Measurements from ENCODE around the gene FAM53B.

FAM53B gene

DNA sequence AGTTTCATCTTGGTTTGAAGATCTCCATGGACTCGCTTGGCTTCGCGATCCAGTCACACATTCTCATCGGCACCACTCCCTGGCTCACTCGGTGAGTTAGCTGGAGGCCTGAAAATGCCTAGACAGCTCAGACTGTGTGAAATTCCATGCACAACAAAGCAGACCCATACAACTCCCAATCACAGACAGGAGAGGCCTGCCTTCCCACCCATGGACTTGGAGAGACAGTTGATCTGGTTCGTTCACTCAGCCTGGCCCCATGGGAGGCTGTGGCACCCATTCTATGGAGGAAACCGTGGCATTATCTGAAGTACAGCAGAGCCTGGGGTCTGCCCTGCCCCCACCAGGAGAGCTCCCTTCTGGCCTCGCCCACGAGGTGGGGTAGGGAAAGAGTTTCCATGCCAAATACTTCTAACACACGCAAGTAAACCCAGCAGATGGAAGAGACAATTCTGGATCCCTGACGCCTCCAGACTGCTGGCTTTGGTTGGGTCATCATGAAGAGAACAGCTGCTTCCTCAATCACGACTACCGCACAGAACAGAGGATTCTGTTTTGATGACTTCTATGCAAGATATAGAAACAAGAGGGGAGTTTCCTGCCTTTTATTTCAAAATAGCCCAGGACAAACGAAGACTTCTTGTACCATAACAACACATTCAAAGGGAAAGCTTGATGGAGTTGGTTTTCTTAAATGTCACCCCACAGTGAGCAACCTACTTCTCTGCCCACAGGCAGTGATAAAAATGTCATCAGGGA, 15.9 kb downstream of the FAM53B start:
- DNase-seq (ENCODE audit: low read depth): no peak

DNA sequence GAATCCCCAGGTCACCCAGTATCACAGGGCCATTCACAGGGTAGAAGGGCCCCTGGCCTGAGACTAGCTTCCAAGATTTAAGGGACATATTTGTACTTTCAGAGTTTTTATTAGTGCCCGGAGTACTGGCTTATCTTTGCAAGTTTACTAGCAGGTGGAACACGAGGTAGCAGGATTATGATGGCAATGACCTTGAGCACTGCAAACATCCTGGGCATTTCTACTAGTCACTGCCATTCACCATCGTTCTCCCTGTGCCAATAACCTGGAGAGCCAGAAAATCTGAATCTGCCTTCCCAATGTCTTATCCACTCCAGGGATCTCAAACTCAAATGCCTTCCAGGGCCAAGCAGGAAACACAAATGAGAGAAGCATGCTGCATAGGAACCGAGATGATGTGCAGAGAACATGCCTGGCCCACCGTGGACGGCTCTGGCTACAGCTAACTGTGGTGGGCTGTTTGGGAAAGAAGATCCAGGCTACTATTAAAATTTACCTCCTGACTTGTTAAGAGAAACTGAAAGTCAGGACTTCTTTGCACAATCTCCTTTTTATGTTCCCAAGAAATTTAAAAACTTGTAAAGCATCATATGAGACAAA, 16.7 kb downstream of the FAM53B start:
- DNase-seq (ENCODE audit: low read depth): no peak

DNA sequence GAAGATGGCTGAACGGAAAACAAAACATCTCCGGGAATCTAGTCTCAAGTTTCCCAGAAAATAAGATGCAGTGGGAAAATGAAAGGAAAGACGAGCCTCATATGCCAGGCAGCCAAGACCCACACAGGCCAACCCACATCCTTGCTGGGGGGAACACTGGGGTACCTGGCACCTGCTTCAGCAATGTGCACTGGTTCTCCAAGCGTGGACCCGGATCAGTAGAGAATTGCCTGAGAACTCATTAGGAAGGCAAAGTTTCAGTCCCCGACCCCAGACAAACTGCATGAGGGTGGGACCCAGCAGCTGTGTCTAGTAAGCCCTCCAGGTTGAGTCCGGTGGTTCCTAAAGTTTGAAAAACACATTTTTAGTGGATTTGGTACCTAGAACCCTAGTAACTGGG, 18.4 kb downstream of the FAM53B start:
- no peak for DNase-seq (ENCODE audit: low read depth)

DNA sequence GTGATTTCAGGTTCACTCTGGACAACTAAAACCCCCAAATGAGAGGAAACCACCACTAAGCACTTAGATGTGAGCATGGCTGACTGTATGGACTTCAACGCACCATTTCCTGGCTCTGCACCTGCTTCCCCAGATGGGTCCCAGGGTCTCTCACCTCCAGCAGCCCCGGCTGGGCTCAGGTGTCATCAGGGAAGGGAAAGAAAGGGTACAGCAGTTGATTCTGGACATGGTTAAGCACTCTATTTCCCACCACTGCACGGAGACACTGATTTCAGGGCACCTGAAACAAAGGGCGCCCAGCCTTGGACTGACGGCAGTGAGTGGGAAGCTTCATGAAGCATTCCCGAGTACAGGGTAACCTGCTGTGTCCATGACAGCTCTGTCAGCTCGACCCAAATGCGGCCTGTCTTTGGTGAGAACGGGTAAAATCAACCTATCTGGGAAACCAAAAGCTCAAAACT, 19.0 kb downstream of the FAM53B start:
- DNase-seq (ENCODE audit: low read depth): no peak

DNA sequence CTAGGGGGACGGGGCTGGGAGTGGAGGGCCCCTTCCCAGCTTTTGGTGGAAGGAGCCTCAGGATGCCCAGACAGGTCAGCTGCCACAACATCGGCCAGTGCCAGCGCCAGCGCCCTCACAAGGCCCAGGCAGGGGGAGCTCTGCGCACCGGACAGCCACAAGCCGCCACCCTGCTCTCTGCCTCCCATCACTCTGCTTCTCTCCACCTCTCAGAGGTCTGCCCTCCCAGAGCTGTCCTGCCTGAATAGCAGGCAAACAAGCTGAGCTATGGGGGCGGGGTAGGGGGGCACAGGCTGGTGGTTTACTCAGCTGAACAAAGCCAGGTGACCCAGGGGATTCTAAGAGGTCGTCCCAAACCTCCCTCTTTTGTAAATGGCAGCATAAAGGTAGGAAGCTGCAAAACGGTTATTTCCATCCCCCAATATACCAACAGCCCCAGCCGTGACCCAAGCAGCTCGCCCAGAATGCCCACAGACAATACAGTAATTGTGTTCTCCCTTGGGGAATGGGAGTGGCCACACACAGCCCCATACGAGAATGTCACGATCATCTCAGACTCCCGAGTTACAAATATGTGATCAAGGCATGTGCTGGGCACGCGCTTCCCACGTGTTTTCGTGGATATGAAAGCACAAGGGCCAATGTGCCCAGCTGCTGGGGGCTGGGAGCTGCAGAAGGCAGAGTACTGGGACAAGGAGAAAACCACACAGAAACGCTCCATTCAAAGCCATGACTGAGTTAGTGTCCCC, 19.7 kb downstream of the FAM53B start:
- DNase-seq (ENCODE audit: low read depth): no peak

DNA sequence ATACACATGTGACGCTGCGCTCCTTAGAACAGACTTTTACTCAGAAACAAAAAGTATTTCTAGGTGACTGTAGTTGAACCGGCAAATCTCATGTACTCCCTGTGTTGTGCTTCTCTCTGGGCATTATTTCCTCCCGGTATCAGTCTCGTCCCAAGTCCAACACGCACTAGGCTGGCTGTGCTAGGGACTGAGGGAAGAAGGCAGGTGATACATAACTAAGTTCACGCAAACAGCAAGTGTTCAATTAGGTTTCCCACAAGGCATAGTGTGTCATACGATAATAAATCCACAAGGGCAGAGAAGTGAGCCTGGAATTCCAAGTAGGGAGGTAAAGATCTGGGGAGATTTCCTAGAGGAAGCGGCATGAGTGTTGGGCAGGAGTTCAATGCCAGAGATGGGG, 20.4 kb downstream of the FAM53B start:
- DNase-seq (ENCODE audit: low read depth): no peak

DNA sequence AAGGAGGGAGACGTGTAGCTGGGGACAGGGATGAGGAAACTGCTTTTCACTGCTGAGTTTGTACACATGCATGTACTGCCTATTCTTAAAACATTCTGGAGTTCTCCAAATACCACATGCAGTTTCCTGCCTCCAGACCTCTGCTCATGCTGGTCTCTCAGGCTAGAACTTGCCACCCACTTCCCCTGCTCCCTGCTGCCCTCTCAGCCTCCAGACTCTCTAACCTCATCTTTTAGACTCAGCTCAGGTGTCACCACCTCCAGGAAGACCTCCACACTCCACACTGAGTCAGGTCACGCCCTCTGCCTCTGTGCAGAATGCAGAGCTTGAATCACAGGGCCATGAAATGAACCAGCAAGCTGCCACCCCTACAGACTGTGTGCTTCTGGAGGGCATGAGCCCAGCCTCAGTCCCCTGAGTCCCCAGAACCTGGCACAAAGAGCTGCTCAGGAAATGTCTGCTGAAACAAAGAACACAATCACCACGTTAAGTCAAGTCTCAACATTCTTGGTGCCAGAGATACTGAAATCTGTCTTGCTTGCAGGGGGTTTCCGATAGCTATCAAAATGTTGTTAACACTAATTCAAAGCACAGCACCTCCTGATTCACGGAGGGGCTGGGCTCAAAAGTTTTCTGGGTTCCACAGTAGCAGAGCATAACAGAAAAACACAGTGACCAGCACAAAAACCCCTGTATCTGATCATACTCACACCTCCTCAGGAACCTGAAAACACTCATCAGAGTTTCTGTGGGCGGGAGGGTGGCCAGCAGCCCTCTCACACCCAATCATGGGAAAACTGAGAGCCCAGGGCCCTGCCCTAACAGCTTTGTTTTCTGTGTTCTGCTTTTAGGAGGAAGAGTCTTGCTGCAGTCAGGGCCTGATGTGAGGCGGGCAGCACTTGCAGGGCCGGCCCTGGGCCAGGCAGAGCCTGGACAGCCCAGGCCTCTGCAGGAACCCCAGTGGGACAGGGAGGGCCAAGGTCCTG, 21.1 kb downstream of the FAM53B start:
- no peak for DNase-seq (ENCODE audit: low read depth)

DNA sequence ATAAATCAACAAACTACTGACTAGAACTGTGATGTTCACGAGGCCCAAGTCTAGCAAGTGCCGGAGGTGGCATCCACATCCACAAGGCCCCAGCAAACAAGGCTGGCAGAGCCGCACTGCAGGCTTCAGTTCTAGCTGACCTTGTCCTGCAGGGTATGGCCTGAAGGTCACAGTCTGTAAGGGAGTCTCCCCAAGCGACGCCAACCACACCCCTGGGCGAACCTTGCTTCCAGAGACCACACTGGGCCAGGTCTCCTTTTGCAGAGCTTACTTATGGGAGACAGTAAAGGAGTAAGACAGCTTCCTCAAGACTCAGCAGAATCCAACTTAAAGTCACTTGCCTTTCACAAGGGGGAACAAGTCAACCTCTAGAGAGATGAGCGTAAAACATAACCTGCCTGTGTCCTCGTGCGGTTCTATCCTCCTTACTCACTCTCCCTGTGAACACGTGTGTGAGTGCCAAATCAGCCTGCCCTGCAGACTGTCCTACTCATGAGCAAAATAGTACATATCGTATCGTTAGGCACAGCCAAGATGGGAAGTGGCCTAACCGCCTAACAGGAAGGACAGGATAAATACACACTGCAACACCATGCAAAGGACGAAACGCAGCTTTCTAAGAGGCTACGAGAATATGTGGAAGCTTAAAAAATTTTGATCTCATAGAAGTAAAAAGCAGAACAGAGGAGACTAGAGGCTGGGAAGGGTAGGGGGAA, 22.7 kb downstream of the FAM53B start:
- DNase-seq (ENCODE audit: low read depth): no peak

DNA sequence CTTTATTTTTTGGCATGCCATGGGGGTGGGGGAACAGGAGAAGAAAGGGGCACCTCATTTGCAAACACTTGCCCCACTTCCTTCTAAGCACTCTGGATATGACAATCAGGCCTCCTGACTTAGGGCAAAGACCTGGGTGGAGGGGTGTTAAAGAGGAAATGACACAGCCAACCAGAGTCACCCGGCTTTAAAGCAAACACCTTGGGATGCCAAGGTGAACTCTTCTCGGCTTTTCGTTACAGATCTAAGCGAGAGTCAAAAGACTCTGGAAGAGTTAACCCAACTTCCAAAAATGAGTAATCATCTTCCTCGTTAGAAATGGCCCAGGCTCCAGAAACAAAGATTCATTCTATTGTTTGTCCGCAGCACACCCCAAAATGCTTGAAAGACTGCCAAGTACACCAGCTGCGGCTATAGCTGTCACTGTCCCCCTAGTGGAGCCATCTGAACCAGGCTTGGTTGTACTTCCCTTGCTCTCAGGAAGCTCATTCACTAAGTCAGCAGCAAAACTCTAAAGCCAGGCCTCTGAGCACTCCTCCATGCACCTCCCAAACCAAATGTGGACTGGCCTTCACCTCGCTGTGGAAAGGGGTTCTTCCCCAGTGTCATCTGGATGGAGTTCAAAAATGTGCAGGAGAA, 24.8 kb downstream of the FAM53B start:
- DNase-seq (ENCODE audit: low read depth): no peak

DNA sequence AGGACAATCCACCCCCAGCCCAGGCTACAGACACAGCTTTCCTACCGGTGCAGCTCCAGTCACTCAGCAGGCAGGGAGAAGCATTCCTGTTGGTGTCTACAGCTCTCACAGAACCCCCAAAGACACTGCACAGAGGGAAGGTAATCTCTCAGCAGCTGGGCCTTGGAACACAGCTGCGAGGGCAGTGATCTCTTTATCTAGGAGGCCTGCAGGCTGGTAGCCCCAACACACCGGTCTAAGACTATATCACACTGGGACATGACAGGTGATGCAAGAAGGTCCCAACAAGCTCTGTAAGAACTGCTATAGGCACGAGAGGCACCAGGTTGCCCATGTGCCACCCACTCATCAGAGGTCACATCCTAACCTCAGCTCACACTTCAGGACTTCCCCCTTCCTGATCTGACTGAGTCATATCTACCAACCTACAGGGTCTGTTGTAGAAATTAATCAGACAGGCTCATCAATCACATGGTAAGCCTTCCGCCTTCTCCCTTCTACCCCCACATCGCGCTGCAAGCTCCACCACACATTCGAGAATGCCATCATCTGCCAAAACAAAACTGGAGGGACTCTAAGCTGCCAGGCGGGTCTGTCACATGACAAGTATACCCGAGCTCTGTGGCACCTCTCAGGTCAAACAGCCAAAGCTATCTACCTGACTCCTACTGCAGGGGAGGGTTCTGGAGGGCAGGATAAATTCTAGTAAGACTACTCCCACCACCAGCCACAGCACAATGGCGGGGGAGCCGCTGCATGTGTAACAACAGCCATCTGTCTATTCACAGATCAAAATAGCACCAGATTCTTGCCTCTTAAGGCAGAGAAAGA, 26.1 kb downstream of the FAM53B start:
- DNase-seq (ENCODE audit: low read depth): no peak

DNA sequence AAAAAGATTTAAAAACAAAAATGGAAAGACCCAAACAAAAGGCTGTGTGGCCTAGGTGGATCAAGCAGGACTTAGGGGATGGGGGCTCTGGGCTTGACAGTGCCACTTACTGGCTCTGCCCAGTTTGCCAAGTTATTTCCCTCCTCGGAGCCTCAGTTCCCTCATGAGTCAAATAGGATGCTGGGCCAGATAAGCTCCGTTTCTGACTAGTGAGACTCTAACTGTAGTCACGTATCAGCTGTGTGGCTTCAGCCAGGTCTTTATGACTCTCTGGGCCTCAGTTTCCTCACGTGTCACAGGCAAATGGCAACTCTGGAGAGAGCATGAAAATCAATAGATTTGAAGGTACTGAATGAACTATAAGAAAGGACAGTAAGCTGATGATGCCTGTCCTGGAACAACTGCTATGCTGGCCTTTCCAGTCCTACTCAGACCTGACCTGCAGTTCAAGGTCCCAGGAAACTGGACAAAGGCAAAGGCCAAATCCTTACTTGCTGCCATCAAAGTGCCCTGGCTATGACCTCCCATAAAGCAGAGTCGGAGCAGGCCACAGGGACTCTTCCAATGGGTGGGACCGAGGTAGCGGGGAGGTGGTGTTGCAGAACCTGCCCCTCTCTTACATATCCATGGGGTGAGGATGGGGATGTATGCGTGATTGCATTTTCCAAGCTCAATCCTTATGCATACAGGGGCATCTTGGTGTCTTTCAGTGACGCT, 27.0 kb downstream of the FAM53B start:
- DNase-seq (ENCODE audit: low read depth): no peak

DNA sequence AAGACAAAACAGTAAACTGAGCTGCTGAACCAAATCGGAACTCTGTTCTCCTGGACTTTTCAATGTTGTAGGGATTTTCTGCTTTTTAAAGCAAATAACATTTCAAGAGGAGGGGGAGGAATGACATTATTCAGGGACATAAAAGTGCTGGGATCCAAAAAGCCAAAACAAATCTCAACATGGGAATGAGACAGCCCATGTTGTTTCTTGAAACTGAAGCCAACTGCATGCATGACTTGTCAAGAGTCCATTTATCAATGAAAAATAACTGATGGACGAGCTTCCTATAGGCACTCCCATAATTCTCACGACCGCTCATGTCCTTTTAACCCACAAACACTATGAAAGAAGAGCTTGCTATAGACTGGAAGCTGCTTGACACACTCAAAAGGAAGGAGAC, 27.8 kb downstream of the FAM53B start:
- no peak for DNase-seq (ENCODE audit: low read depth)

DNA sequence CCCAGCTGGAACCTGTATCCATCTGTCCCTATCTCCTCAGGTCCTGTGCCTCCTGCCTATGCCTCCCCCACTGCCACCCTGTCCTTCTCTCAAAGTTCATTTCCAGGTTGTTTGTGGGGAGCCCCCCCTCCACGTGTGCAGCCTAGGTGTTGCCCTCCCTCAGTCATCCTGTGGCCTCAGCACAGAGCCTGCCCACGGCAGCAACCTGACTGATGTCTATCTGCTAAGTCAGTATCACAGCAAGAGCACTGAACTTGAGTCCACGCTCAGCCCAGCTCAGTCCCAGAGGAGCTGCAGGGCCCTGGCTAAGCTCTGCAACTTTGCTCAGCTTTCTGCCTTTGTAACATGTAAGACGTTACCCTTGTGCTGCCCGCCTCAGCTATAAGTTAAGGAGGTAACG, 28.7 kb downstream of the FAM53B start:
- no peak for DNase-seq (ENCODE audit: low read depth)

DNA sequence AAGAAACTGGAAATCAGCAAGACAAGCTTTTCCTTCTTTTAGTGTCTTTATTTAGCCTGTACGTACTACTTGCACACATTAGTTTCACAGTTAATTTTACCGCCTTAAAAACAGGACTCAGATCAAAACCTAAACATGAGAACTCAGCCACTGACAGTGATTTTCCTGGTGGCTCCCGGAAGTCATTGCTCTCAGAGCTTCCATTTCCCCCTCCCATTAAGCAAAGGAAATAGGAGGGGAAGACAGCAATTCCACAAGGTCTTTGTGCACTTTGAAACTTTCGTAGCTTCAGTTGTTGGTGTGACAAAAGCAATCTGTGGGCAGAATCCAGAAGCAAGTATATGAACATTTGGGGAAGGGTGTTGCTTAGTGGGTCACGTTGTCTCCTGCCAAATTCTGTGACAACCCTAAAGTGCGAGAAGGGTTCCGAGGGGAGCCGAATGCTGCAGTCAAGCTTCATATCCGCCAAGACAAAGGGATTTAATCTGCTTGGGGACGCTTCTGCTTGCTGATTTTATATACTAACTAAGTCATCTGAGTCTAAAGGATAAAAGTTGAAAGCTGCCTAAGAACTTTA, 30.4 kb downstream of the FAM53B start:
- no peak for DNase-seq (ENCODE audit: low read depth)

DNA sequence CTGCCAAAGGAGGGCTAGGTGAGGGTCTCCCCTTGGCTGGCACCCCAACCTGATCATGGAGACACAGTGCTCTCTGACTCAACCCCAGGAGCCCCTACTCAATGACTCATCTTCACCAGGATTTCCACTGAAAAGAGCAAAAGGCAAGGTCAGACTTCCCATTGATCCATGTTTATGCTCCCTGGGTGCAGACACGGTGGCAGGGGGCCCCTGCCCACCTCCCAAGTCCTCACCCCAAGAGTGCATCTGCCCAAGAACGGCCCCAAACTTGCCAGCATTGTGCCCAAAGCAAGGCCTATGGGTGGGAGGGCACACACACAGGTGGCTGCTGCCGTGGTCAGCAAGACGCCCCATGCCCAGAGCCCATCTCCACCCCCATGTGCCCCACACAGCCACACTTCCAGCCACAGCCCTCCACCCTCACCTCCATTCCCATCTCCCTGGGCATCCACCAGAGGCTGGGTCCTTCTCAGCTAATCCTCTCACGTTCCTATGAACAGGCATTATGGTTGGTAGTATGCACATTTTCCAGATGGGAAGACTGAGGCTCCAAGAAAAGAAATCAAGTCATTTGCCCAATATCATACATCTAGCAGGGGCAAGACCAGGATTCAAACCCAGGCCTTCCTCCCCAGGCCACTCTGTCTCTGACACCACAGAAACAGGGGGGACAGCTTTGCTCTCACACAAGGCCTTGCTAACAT, 31.3 kb downstream of the FAM53B start:
- no peak for DNase-seq (ENCODE audit: low read depth)

DNA sequence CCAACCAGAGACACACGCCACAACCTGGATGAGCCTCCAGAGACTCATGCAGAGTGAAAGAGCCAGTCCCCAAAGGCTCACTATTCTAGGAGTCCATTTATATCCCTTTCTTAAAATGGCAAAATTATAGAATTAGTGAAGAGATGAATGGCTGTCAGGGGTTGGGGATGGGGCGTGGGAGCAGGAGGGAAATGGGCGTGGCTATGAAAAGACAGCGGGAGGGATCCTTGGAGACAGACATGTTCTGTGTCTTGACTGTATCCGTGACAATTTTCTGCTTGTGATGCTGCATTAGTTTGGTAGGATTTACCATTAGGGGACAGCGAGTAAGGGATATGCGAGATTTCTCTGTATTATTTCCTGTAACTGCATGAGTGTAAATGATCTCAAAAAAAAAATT, 33.0 kb downstream of the FAM53B start:
- DNase-seq (ENCODE audit: low read depth): no peak

DNA sequence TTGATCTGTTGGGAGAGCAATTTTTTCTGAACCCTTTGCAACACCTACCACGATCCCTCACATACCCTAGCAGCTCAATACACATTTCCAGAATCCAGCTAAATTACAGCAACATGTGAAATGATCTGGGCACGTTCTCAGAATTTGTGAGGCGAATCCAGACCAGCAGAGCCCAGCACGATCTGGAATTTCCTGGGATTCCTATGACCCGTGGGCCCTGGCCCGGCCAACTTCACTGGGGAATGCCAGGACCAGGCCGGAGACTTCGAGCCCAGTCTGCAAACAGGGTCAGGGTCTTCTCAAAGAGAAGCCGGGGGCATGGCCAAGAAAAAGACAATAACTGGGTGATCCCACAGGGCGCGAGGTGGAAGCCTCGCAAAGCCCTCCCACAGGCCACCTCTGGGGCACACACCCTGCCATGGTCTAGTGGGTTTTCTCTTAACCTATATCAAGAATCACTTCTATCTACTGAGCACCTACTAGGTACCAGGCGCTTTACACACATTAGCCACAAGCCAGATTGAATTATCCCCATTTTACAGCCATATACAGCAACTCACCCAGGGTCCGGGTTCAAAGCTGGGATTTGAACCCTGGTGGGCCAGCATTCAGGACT, 33.8 kb downstream of the FAM53B start:
- DNase-seq (ENCODE audit: low read depth): no peak

DNA sequence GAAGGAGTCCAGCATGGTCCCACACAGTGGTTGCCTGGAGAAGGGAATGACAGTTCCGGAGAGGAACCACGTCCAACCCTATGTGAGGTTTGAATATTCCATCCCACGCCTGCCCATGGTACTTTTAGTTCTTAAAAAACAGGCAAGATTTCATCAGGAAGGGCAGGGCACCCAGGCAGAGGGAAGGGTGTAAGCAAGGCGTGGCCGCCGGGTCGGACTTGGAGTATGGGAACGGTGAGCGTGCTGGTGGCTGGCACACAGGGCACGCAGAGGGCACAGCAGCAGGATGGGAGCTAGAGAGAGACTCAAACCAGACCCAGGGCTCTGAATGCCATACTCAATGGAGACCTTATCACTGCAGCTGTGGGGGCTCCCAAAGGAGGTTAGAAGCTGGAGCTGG, 34.3 kb downstream of the FAM53B start:
- DNase-seq (ENCODE audit: low read depth): no peak

Data from GM04504 (cell line).